HG02623 (cell line): ENCODE data around the gene RAET1L.
"Not testable (repeated sequence)": the region's sequence is repeated elsewhere in the genome, so short reads cannot be mapped to it uniquely, and the experiment has no call there.

Experiments
- ATAC-seq: cut with Tn5 transposase; IDR thresholded peaks from one replicate; pipeline ENCODE4 v1.9.1; 2021; ENCODE audit warnings: moderate library complexity; ENCODE audit not compliant: unreplicated experiment

The RAET1L gene

GRCh38 chr6:150044621-150045145 is 19.4 kb upstream of the RAET1L start:
- no peak for ATAC-seq

GRCh38 chr6:150043501-150044412 is 18.4 kb upstream of the RAET1L start:
- ATAC-seq = no peak

- no peak for ATAC-seq
These were observed 17.8 kb upstream of the RAET1L start for GRCh38 chr6:150043096-150043495.

GRCh38 chr6:150038202-150039062 is 13.1 kb upstream of the RAET1L start:
- ATAC-seq = no peak

GRCh38 chr6:150037526-150038201 is 12.3 kb upstream of the RAET1L start:
- ATAC-seq = no peak

GRCh38 chr6:150036081-150036480 is 10.7 kb upstream of the RAET1L start:
- no peak for ATAC-seq

- no peak for ATAC-seq
These were observed 8.0 kb upstream of the RAET1L start for GRCh38 chr6:150033207-150033771.

- ATAC-seq = no peak
These were observed 7.3 kb upstream of the RAET1L start for GRCh38 chr6:150032598-150032997.

GRCh38 chr6:150030611-150031010 is 5.3 kb upstream of the RAET1L start:
- ATAC-seq = no peak

GRCh38 chr6:150029749-150030148 is 4.4 kb upstream of the RAET1L start:
- ATAC-seq = no peak

GRCh38 chr6:150029276-150029675 is 3.9 kb upstream of the RAET1L start:
- no peak for ATAC-seq

GRCh38 chr6:150028799-150029198 is 3.5 kb upstream of the RAET1L start:
- ATAC-seq = no peak

GRCh38 chr6:150027806-150028565 is 2.7 kb upstream of the RAET1L start:
- no peak for ATAC-seq

GRCh38 chr6:150026976-150027805 is 1.9 kb upstream of the RAET1L start:
- ATAC-seq = no peak

GRCh38 chr6:150024646-150025155 is 631 bp downstream of the RAET1L start:
- ATAC-seq = no peak

GRCh38 chr6:150024021-150024420 is 1.3 kb downstream of the RAET1L start:
- not testable (repeated sequence) for ATAC-seq

- not testable (repeated sequence) for ATAC-seq
These were observed 3.5 kb downstream of the RAET1L start for GRCh38 chr6:150021870-150022269.

- no peak for ATAC-seq
These were observed 6.3 kb downstream of the RAET1L start for GRCh38 chr6:150018846-150019580.
